Panc1 (cell line): ENCODE measurements around the gene MFF.

Experiments
- POLR2AphosphoS5 ChIP-seq: IDR thresholded peaks from 2 replicates; pipeline ENCODE4 v1.6.1; 2012; ENCODE audit warnings: mild to moderate bottlenecking, low read depth, low read length, moderate library complexity
- TF ChIP-seq, protein P1 (sequence below): fragments of 450-650 bp; IDR thresholded peaks from 2 replicates; pipeline ENCODE4 v1.5.1; 2017; ENCODE audit warnings: mild to moderate bottlenecking
- TF ChIP-seq, protein P2 (sequence below), 2 experiments: IDR thresholded peaks; 2 replicates each; pipeline ENCODE4 v1.6.1; 2011 to 2012; ENCODE audit warnings: low read depth in 2 of 2, control low read depth in 1 of 2, low read length in 1 of 2, mild to moderate bottlenecking in 1 of 2, moderate library complexity in 1 of 2; ENCODE audit not compliant: insufficient read depth in 1 of 2

DNA sequence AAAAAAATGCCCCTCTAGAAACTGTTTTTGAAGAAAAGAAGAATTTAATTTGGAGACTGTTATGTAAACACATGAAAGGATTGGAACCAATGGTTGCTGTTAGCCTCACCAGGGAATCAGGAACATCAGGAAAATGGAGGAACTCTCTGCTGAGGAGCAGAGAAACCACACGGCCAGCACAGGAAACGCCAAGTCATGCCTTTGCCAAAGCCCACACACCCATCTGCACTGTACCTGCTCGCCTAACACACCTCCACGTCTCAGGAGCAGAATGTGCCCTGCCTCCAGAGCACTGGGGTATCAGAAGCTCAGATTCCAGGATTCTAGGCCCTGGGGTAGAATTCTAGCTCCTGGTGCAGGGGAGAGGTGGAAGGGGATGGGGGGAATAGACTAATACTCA, 72.5 kb downstream of the MFF start:
- TF ChIP-seq, protein P1, sequence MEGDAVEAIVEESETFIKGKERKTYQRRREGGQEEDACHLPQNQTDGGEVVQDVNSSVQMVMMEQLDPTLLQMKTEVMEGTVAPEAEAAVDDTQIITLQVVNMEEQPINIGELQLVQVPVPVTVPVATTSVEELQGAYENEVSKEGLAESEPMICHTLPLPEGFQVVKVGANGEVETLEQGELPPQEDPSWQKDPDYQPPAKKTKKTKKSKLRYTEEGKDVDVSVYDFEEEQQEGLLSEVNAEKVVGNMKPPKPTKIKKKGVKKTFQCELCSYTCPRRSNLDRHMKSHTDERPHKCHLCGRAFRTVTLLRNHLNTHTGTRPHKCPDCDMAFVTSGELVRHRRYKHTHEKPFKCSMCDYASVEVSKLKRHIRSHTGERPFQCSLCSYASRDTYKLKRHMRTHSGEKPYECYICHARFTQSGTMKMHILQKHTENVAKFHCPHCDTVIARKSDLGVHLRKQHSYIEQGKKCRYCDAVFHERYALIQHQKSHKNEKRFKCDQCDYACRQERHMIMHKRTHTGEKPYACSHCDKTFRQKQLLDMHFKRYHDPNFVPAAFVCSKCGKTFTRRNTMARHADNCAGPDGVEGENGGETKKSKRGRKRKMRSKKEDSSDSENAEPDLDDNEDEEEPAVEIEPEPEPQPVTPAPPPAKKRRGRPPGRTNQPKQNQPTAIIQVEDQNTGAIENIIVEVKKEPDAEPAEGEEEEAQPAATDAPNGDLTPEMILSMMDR: no peak
- TF ChIP-seq, protein P2, sequence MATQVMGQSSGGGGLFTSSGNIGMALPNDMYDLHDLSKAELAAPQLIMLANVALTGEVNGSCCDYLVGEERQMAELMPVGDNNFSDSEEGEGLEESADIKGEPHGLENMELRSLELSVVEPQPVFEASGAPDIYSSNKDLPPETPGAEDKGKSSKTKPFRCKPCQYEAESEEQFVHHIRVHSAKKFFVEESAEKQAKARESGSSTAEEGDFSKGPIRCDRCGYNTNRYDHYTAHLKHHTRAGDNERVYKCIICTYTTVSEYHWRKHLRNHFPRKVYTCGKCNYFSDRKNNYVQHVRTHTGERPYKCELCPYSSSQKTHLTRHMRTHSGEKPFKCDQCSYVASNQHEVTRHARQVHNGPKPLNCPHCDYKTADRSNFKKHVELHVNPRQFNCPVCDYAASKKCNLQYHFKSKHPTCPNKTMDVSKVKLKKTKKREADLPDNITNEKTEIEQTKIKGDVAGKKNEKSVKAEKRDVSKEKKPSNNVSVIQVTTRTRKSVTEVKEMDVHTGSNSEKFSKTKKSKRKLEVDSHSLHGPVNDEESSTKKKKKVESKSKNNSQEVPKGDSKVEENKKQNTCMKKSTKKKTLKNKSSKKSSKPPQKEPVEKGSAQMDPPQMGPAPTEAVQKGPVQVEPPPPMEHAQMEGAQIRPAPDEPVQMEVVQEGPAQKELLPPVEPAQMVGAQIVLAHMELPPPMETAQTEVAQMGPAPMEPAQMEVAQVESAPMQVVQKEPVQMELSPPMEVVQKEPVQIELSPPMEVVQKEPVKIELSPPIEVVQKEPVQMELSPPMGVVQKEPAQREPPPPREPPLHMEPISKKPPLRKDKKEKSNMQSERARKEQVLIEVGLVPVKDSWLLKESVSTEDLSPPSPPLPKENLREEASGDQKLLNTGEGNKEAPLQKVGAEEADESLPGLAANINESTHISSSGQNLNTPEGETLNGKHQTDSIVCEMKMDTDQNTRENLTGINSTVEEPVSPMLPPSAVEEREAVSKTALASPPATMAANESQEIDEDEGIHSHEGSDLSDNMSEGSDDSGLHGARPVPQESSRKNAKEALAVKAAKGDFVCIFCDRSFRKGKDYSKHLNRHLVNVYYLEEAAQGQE (IDR thresholded peaks at IDR 0.05; ENCODE audit: insufficient read depth in 1 of 2, low read depth in 2 of 2, low read length in 1 of 2): no peak
- no peak for TF ChIP-seq POLR2AphosphoS5
